HL-60 (cell line): Measurements from ENCODE around the gene TECRL.

Experiments used
- DNase-seq, 2 experiments: peaks; one replicate each; pipeline ENCODE4 v3.0.0-alpha.2; 2010 to 2020; ENCODE audit warnings: low read depth in 1 of 2, low spot score in 1 of 2
- H3K27ac ChIP-seq: fragments of 250-450 bp; sonication (Bioruptor Pico); replicated peaks from 2 replicates; pipeline ENCODE4 v1.5.1; 2020; ENCODE audit warnings: mild to moderate bottlenecking, moderate library complexity
- H3K27me3 ChIP-seq: fragments of 250-450 bp; sonication (Bioruptor Pico); 2 replicates; pipeline ENCODE4 v1.5.1; 2021; ENCODE audit warnings: mild to moderate bottlenecking, moderate library complexity; ENCODE audit not compliant: insufficient read depth, poor library complexity, severe bottlenecking
- H3K4me3 ChIP-seq: replicated peaks from 2 replicates; pipeline ENCODE4 v1.5.1; 2011; ENCODE audit warnings: mild to moderate bottlenecking, control low read depth, low read length; ENCODE audit not compliant: insufficient read depth
- SPI1 ChIP-seq: IDR thresholded peaks from 2 replicates; pipeline ENCODE4 v1.6.1; 2012; ENCODE audit warnings: low read depth, mild to moderate bottlenecking, borderline replicate concordance

Gene TECRL

GRCh38 chr4:64230709-64231310 lies 178.4 kb downstream of the TECRL start:
- DNase-seq, result peak in 1 of 2 experiments; percentile 14
- Histone ChIP-seq H3K27ac (no peak overlapping the region), H3K27me3 (no peaks in the 10 kb centered on the region), H3K4me3 (no peak overlapping the region)
- TF ChIP-seq SPI1, result no peak
